ENCODE results near the gene NINJ2. TPM values are rescaled to one million over a fixed set of nuclear protein-coding genes. Genes with fewer than 3 reads are reported as not detected.

NINJ2 gene
- total RNA-seq, 2 experiments from 2014 or later, result 13.1 to 13.5 TPM

Other genes starting within 250 kb of the NINJ2 start
- under 1 TPM; 0.68 to 0.88 TPM for gene B4GALNT3, start 203.5 kb downstream of the NINJ2 start, total RNA-seq
- gene WNK1, start 89.1 kb upstream of the NINJ2 start, total RNA-seq, result 100 to 1,000 TPM; 154 to 180 TPM

All from activated CD4-positive, alpha-beta memory T cell treated with anti-CD3 and anti-CD28 coated beads, Interleukin-2, amount 10 ng/mL, durations not matched to agents 7 days and 5 days (primary cell).